Measurements from ENCODE around the gene HOXA1. TPM values are rescaled to one million over a fixed set of nuclear protein-coding genes. Genes with fewer than 3 reads are reported as not detected.
A peak's percentile ranks its signal among the peaks of the same experiment; 100 is the strongest.

The HOXA1 gene
- polyA plus RNA-seq, 1 experiment, result 2.9 TPM

DNA sequence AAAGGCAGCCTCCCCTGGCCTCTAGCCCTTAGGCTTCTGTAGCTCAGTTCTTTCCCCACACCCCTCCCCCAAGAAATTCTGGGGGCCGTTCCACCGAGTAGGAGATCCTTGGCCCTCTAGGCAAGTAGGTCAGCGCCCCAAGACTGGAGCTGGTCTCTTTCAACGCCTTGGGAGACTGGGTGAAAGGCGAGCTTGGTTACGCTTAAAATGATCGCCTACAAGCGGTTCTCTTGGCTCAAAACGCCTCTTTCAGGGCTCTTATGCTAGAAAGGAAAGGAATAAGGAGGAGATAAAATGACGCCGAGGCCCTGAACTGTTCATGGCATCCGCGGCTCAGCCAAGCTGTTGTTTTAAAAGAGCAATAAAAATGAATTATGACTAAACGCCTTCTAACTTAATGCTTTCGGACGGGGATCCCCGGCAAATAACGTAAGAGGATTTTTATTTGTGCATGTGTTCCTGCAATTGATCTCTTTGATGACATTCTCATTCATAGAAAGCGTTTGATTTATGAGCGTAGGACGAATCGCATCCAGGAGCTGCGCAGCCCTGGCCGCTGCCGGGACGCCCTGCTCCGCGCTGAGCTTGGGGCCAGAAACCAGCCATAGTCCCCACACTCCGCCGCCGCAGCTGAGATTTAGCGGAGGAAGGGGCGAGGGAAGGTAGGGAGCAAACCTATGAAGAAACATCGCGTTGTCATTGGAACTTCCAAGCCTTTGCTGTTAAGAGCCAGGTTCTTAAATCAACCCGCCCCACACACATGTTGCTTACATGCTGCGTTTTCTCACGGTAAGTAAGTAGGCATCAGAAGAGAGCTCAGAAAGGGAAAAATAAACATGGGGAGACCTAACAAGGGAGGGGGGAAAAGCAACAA, 3.0 kb upstream of the HOXA1 start:
- TF ChIP-seq, protein P1, sequence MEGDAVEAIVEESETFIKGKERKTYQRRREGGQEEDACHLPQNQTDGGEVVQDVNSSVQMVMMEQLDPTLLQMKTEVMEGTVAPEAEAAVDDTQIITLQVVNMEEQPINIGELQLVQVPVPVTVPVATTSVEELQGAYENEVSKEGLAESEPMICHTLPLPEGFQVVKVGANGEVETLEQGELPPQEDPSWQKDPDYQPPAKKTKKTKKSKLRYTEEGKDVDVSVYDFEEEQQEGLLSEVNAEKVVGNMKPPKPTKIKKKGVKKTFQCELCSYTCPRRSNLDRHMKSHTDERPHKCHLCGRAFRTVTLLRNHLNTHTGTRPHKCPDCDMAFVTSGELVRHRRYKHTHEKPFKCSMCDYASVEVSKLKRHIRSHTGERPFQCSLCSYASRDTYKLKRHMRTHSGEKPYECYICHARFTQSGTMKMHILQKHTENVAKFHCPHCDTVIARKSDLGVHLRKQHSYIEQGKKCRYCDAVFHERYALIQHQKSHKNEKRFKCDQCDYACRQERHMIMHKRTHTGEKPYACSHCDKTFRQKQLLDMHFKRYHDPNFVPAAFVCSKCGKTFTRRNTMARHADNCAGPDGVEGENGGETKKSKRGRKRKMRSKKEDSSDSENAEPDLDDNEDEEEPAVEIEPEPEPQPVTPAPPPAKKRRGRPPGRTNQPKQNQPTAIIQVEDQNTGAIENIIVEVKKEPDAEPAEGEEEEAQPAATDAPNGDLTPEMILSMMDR (IDR thresholded peaks at IDR 0.05; ENCODE audit: low read depth, low read length), result no peak
- POLR2A ChIA-PET, result interaction anchor here (0.5 to 4.0 kb wide), 13 partner anchors 10 to 1242 kb away, joined by 3 to 42 read pairs (median 4); partner anchors contain the start of genes HOXA3 and HOXA5
- no peak for DNase-seq (ENCODE audit: low read depth, low spot score)
- Histone ChIP-seq H3K9me3 (ENCODE audit: control insufficient read depth, insufficient read depth, low read length) (peaks cover 4% of the 10 kb centered on the region; the same call in 1 of the 2 replicates), H3K4me3 (ENCODE audit: low read depth, low read length) (peak overlapping the region; percentile 91), H3K27ac (ENCODE audit: low read depth, low read length) (peak overlapping the region; percentile 94), H3K27me3 (ENCODE audit: control insufficient read depth, insufficient read depth, low read length) (no peaks in the 10 kb centered on the region)
- CTCF ChIA-PET, result interaction anchor here (0.6 to 5.6 kb wide), 15 partner anchors 10 to 730 kb away, joined by 3 to 28 read pairs (median 4); partner anchors contain the start of gene HOXA5

DNA sequence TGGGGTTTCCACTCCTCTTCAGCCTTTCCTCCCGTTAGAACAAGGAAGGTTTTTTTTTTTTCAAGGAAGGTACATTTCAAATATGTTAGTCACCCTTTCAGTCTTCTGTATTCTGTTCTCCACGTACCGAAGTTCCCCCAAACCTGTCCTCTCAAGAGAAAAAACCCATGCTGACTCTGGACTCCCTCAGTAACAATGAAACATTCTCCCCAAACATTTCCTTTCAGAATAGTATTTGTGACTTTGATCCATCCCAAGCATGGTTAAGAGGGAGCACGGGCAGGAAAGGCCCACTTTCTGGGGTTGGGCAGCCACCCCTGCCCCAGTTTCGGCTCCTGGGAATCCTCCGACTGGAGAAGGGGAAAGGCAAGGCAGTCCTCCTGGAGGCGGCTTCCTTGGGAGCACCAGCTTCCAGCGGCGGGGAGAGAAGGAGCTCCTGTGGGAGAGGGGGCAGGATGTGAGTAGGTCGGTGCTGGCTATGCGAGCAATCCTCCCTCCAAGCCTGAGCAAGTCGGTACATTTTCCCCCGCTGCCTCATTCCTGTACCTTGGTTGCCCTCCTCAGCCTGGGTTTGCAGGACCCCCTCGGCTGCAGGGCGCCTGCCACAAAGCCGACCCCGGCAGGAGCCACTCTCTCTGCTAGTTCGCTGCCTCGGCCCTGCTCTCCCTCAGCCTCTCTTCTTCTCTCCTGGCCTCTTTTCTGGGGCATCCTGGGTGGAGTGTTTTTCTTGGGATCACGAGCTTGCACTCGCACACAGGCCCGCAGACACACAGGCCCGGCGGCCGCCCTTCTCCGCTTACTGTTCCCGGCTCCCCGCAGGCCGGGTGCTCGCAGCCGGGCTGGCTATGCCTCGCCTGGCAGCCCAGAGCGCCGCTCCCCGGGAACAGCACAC, 2.1 kb upstream of the HOXA1 start:
- TF ChIP-seq, protein P1 (IDR thresholded peaks at IDR 0.05; ENCODE audit: low read depth, low read length), result no peak
- CTCF ChIA-PET, result interaction anchor here (0.6 to 5.6 kb wide), 12 partner anchors 11 to 416 kb away, joined by 3 to 28 read pairs (median 6); partner anchors contain the start of gene HOXA5
- POLR2A ChIA-PET, result interaction anchor here (0.5 to 4.0 kb wide), 17 partner anchors 8 to 1241 kb away, joined by 3 to 42 read pairs (median 6); partner anchors contain the start of genes HOXA3, HOXA5 and SKAP2
- DNase-seq (ENCODE audit: low read depth, low spot score), result no peak
- peak overlapping the region; percentile 94 for H3K27ac ChIP-seq (ENCODE audit: low read depth, low read length)
- peak overlapping the region; percentile 91 for H3K4me3 ChIP-seq (ENCODE audit: low read depth, low read length)
- no peaks in the 10 kb centered on the region for H3K27me3 ChIP-seq (ENCODE audit: control insufficient read depth, insufficient read depth, low read length)
- peaks cover 4% of the 10 kb centered on the region; the same call in 1 of the 2 replicates for H3K9me3 ChIP-seq (ENCODE audit: control insufficient read depth, insufficient read depth, low read length)

DNA sequence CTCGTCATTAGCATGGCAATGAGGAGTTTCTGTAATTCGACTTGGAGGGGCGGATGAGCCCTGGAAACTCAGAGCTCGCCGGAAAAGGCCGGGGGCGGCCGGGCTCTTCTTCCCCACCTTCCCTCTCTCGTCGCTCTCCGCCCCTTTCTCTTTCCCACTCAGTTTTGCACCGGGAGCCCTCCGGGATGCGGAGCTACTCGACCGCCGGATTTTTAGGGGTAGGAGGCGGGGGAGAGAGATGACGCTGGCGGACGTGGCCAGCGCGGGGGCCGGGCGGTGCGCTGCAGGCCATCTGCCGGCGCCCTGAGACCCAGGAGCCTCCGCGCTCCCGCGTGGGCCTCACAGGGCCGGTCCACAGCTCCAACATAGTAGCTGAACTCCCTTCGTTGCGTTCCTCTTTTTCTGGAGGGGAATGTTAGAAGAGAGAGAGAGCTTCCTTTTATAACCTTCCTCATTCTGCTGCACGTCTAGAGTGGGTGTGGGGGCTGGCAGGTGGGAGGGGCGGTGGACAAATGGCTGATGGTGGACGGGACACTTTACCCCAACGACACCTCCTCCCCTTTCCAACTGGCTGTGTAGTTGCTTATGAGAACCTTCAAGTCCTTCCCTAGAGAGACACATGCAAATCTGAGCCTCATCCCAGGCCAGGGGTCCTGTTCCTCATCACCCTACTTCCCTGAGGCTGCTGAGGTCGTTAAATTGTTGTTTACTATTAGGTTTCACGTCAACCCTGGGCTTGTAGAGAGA, 1.1 kb upstream of the HOXA1 start:
- CTCF ChIA-PET, result interaction anchor here (0.6 to 5.6 kb wide), 9 partner anchors 11 to 415 kb away, joined by 3 to 28 read pairs (median 6); partner anchors contain the start of gene HOXA5
- peaks cover 4% of the 10 kb centered on the region; the same call in 1 of the 2 replicates for H3K9me3 ChIP-seq (ENCODE audit: control insufficient read depth, insufficient read depth, low read length)
- POLR2A ChIA-PET, result interaction anchor here (0.6 to 4.0 kb wide), 18 partner anchors 9 to 899 kb away, joined by 3 to 42 read pairs (median 5); partner anchors contain the start of genes HOXA3, HOXA5 and SKAP2
- H3K27me3 ChIP-seq (ENCODE audit: control insufficient read depth, insufficient read depth, low read length), result no peaks in the 10 kb centered on the region
- DNase-seq (ENCODE audit: low read depth, low spot score), result no peak
- peak overlapping the region; percentile 94 for H3K27ac ChIP-seq (ENCODE audit: low read depth, low read length)
- H3K4me3 ChIP-seq (ENCODE audit: low read depth, low read length), result peak overlapping the region; percentile 91
- TF ChIP-seq, protein P1 (IDR thresholded peaks at IDR 0.05; ENCODE audit: low read depth, low read length), result 0 out of 2 replicates have a peak, but pooled peaks have one; percentile 1

DNA sequence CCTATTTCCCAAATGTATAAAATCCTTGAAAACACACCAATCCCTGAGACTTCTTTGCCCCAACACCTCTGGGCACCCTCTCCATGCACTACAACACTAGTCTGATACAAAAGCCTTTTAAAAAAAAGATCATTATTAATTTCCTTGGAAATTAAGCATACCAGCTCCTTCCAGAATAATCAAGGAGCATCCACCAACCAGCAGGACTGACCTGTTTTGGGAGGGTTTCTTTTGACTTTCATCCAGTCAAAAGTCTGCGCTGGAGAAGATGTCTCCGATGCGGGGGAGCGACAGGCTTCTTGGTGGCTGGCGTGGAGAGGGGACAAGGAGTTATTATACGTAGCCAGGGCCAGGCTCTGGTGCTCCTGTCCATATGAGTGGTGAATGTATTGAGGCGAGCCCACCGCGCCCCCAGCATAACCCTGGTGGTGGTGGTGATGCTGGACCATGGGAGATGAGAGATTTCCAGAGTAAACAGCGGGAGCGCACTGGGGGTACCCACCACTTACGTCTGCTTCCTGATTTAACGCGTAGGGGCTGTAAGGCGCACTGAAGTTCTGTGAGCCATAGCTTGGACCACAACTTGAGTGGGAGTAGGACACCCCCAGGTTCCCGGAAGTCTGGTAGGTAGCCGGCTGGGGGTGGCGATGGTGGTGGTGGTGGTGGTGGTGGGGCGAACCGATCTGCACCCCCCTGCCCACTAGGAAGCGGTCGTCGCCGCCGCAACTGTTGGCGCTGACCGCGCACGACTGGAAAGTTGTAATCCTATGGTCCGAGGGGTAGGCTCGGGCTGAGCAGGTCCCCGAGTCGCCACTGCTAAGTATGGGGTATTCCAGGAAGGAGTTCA, 527 bp downstream of the HOXA1 start:
- ChIA-PET CTCF (interaction anchor here (0.7 to 2.3 kb wide), 7 partner anchors 14 to 879 kb away, joined by 3 to 9 read pairs (median 4); partner anchors contain the start of gene HOXA5), POLR2A (interaction anchor here (0.5 to 2.6 kb wide), 3 partner anchors 20 to 57 kb away, joined by 4 to 5 read pairs (median 4); partner anchors contain the start of gene HOXA3)
- H3K27ac ChIP-seq (ENCODE audit: low read depth, low read length), result peak overlapping the region; percentile 31
- no peak for DNase-seq (ENCODE audit: low read depth, low spot score)
- H3K4me3 ChIP-seq (ENCODE audit: low read depth, low read length), result peak overlapping the region; percentile 91
- H3K27me3 ChIP-seq (ENCODE audit: control insufficient read depth, insufficient read depth, low read length), result no peaks in the 10 kb centered on the region
- TF ChIP-seq, protein P1 (IDR thresholded peaks at IDR 0.05; ENCODE audit: low read depth, low read length), result no peak
- peaks cover 4% of the 10 kb centered on the region; the same call in 1 of the 2 replicates for H3K9me3 ChIP-seq (ENCODE audit: control insufficient read depth, insufficient read depth, low read length)

Measured in AG04450 (cell line).